ENCODE data around the gene LCAT.

GRCh38 chr16:67946128-67946569, 2.2 kb upstream of the LCAT start:
- TF ChIP-seq, protein P1, sequence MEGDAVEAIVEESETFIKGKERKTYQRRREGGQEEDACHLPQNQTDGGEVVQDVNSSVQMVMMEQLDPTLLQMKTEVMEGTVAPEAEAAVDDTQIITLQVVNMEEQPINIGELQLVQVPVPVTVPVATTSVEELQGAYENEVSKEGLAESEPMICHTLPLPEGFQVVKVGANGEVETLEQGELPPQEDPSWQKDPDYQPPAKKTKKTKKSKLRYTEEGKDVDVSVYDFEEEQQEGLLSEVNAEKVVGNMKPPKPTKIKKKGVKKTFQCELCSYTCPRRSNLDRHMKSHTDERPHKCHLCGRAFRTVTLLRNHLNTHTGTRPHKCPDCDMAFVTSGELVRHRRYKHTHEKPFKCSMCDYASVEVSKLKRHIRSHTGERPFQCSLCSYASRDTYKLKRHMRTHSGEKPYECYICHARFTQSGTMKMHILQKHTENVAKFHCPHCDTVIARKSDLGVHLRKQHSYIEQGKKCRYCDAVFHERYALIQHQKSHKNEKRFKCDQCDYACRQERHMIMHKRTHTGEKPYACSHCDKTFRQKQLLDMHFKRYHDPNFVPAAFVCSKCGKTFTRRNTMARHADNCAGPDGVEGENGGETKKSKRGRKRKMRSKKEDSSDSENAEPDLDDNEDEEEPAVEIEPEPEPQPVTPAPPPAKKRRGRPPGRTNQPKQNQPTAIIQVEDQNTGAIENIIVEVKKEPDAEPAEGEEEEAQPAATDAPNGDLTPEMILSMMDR (IDR thresholded peaks at IDR 0.05), result no peak
- no peak for TF ChIP-seq POLR2AphosphoS5 (IDR thresholded peaks at IDR 0.05)
- TF ChIP-seq POLR2A (IDR thresholded peaks at IDR 0.05), result no peak

Measured in stomach (tissue), 4 donors.